ENCODE results near the gene TFCP2L1.

Gene TFCP2L1

GRCh38 chr2:121172456-121172855, 112.5 kb downstream of the TFCP2L1 start:
- DNase-seq (ENCODE audit: low read depth in 2 of 2) = no peak

GRCh38 chr2:121171625-121172119, 113.3 kb downstream of the TFCP2L1 start:
- DNase-seq (ENCODE audit: low read depth in 2 of 2) = no peak

DNA sequence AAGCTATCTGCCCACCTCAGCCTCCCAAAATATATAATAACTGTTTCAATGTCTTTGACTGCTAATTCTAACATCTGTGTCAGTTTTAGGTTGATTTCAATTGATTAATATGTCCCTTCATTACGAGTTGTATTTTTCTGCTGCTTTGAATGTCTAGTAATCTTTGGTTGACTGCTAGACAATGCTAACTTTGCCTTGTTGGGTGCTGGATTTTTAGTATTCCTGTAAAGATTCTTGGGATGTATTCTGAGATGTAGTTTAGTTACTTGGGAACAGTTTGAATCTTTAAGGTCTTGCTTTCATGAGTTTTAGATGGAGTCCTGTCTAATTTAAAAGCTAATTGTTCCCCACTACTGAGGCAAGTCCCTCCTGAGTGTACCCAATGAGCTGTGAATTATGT, 114.4 kb downstream of the TFCP2L1 start:
- DNase-seq (ENCODE audit: low read depth in 2 of 2) = no peak

DNA sequence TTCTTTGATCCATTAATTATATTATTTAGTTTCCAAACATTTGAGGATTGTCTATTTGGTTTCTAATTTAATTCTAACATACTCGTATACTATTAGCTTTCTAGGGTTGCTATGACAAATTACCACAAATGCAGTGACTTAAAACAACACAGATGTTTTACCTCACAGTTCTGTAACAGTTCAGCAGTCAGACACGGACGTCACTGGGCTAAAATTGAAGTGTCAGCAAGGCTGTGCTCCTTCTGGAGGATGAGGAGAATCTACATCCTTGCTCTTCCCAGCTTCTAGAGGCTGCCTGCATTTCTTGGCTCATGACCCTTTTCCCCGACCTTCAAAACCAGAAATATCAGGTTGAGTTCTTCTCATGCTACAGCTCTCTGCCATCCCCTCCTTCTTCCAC, 117.6 kb downstream of the TFCP2L1 start:
- DNase-seq (ENCODE audit: low read depth in 2 of 2) = no peak
